Stimulated activated CD8-positive, alpha-beta memory T cell treated with anti-CD3 and anti-CD28 coated beads, Interleukin-7, amount 100 ng/mL, for 48 hours (primary cell): Measurements from ENCODE around the gene HERPUD1.
A peak's percentile ranks its signal among the peaks of the same experiment; 100 is the strongest.
"Not testable (repeated sequence)": the region's sequence is repeated elsewhere in the genome, so short reads cannot be mapped to it uniquely, and the experiment has no call there.

ENCODE experiments used
- DNase-seq, 2 donors: peaks; one replicate each; pipeline ENCODE4 v3.0.0-alpha.2; 2020; ENCODE audit warnings: low read depth in 1 of 2; ENCODE audit errors: extremely low read depth in 1 of 2

The HERPUD1 gene

DNA sequence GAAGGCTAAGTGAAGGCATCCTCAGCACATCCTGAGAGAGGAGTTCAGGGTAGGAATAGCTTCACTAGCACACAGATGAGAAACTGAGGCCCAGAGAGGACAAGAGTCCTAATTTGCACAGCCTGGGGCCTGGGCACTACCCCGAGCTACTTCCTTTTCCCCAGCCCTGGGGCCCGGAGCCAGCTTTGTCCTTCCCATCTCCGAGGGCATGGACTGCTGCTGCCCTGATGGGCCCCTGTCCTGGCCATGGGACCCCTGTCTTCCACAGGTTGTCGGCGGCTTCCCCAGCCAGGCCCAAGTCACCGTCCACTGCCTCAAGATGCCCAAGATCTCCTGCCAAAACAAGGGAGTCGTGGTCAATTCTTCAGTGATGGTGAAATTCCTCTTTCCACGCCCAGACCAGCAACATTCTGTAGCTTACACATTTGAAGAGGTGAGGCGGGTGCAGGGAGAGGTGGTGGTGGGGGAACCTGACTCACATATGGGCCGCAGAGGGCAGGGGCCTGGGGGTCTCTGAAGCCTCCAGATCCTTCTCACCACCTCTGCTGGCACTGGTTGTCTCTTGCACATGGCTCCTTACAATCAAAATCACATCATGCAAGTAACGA is 46.0 kb downstream of the HERPUD1 start:
- DNase-seq, result no peak

DNA sequence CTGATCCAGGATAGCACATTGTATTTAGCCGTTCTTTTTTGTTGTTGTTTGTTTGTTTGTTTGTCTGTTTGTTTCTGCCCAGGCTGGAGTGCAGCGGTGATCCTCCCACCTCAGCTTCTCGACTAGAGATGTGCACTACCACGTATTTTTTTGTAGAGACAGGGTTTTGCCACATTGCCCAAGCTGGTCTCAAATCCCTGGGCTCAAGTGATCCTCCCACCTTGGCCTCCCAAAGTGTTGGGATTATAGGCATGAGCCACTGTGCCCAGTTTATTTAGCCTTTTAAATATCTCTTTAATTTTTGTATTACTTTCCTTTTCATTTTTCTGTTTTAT is 48.2 kb downstream of the HERPUD1 start:
- DNase-seq, result no peak

DNA sequence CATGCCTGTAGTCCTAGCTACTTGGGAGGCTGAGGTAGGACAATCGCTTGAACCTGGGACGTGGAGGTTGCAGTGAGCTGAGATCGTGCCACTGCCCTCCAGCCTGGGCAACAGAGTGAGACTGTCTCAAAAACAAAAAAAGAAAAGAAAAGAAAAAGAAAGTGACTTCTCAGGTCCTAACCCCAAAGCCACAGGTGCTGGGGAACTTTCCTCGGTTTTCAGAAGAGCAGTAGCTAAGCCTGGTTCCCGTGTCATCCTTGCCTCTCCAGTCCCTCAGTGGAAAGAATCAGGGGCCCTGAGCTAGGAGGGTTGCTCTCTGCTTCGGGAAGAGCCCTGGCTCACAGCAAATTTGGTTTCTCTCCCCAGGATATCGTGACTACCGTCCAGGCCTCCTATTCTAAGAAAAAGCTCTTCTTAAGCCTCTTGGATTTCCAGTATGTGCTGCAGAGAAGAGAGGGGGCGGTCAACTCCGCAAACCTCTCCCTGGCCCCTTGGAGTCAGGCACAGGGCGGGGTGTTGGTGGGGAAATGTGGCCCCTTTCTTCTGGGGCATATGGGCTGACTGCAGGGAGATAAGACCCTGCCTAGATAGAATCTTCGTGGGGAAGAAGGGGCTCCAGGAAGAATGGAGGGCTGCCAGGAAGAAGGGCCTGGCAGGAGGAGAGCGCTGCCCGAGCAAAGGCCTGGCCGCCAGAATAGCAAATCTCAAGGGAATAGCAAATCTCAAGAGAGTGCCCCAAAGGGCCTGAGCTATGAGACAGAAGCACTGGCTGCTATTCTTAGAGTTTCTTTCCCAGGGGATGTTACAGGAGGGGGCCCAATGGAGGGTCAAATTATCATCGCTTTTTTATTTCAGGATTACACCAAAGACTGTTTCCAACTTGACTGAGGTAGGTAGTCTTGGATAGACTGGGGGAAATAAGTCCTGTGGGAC is 49.1 kb downstream of the HERPUD1 start:
- DNase-seq, result no peak

DNA sequence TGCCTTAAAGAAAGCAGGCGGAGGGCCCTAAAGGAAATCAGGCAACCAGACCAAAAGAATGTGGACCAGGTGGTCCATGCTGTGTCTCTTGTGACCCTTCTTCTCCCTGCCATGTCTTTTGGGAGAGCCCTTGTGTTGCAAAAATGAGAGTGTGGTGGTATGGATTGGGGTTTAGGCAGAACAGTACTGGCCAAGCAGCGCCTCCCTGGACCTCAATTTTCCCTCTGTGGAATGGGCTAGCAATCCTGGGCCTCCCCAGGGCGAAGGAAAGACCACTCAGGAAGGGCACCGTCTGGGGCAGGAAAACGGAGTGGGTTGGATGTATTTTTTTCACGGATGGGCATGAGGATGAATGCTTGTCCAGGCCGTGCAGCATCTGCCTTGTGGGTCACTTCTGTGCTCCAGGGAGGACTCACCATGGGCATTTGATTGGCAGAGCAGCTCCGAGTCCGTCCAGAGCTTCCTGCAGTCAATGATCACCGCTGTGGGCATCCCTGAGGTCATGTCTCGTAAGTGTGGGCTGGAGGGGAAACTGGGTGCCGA is 49.9 kb downstream of the HERPUD1 start:
- DNase-seq, result no peak

DNA sequence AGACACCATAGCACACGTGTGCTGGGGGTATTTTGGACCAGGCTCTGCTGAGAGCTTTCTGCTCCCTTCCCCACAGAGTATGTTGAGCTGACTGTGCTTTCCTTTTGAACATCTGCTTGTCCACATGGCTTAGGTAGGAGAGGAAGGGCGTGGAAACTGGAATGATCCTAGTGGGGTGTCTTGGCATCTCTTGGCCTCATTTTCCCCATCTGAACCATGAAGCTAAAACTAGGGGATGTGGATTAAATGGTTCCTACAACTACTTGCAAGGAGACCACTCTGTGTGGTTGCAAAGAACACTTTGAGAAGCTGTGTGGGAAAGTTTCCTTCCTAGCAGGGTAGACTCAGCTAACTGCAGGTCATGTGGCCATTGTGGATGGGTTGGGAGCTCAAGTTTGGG is 50.8 kb downstream of the HERPUD1 start:
- DNase-seq, result no peak

DNA sequence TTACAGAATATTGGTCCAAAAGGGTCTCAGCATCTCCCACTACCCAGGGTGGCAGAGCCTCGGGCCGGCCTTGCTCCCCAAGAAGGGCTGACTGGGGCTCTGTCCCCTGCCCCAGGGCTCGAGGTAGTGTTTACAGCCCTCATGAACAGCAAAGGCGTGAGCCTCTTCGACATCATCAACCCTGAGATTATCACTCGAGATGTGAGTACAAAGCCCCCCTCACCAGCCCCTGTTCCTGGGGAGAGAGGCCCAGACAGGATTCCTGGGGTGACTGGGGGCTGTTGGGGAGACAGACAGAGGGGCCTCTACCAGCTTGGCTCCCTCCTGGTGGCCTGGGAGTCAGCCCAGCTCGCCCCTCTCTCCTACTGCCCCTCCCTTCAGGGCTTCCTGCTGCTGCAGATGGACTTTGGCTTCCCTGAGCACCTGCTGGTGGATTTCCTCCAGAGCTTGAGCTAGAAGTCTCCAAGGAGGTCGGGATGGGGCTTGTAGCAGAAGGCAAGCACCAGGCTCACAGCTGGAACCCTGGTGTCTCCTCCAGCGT is 51.3 kb downstream of the HERPUD1 start:
- no peak for DNase-seq

DNA sequence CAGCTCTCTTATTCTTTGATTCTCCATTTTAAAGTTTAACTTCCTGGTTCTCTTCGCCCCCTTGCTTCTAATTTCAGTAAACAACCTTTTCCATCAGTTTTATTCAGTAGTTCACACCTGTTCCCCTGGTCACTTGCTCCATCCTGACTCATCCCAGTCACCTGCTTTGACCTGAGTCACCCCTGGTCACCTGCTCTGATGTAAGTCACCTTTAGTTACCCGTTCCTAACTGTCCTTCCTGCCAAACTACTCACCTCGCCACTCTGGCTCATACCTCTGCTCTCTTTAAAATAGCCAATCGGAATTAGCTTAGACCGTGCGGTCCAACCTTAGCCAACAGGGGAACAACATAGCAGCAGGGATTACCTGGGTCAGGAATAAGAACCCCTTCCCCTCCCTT is 52.7 kb downstream of the HERPUD1 start:
- DNase-seq, result no peak

DNA sequence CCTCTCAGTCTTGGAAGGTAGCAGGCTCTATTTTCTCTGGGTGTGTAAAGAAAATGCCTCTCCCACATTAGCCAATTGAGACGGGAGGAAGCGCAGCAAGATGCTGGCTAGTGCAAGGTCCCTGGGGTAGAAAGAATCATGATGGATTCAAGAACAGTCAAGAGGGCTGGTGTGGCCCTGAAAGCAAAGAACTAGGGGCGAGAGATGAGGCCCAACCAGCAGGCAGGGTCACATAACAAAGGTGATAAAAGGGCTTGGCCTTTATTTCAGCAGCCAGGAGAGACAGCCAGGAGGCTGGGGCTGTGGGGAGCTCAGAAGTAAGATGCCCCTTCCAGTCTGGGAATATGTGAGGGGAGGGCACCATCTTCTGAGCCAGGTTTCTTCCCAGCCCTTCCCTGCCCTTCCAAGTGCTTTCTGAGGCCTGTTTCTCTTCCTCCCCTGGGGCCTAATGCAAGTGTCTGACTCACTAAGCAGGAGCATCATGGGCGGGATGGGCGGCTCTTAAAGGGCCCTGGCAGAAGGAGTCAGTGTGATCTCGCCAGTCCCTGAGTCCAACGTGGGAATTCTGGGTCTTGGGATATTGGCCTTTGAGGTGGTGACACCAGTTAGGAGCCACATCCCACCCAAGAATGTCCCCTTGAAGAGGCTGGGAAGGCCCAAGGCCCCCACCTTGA is 53.5 kb downstream of the HERPUD1 start:
- no peak for DNase-seq

DNA sequence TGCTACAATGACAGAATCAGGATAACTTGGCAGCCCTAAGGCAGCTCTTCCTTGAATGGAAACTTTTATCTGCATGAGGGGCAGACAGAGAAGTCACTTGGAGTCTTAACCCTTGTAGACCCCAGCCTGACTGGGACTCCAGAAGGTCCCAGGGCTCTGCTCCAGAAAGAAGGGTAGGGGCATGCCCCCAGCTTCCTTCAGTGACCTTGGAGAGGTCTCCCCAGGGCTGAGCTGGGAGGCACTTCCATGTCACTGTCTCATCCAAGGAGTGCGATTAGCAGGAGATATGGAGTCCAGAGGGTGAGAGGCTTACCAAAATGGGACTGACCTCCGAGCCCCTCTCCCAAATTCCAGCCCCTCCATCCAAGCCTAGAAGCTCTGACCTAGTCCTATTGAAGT is 54.0 kb downstream of the HERPUD1 start:
- no peak for DNase-seq

DNA sequence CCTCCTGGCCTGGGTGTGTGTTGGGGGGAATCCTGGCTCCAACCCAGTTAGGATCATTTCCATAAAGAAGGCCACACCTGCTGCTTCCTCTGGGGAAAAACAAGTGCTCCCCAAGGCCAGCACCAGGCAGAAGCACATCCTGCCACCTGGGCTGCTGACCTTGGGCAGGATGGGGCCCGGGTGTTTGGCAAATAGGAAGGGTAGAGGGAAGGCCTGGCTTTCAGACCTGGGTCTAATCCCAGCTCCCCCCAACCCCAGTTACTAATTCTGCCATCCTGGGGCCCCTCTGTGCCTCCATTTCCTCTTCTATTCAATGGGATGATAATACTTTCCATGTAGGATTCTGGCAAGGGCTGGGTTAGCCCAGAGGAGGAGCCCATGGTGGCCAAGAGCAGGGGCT is 54.4 kb downstream of the HERPUD1 start:
- DNase-seq, result no peak

DNA sequence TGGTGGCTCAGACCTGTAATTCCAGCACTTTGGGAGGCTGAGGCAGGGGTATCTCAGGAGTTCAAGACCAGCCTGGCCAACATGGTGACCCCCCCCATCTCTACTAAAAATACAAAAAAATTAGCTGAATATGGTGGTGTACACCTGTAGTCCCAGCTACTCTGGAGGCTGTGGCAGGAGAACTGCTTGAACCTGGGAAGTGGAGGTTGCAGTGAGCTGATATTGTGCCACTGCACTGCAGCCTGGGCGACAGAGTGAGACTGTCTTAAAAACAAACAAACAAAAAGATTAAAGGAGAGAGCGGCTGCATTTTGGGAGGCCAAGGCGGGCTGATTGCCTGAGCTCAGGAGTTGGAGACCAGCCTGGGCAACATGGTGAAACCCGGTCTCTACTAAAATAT is 55.0 kb downstream of the HERPUD1 start:
- DNase-seq, result not testable (repeated sequence)

DNA sequence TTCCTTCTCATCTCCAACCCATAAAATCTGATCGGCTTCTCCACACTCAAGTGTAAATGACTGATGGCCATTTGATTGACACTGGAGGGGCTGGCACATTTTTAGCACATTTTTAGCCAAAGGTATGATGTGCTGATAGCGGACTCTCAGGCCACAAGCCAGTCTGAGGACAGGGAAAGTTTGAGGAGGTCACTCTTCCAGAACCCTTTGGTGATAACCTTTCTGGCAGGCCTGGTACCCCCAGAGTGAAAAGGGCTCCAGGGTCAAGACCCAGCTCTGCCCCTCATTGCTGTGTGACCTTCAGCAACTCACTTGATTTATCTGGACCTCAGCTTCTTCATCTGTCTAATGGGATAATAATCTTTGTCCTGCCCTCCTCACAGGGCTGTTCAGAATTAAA is 55.8 kb downstream of the HERPUD1 start:
- no peak for DNase-seq

DNA sequence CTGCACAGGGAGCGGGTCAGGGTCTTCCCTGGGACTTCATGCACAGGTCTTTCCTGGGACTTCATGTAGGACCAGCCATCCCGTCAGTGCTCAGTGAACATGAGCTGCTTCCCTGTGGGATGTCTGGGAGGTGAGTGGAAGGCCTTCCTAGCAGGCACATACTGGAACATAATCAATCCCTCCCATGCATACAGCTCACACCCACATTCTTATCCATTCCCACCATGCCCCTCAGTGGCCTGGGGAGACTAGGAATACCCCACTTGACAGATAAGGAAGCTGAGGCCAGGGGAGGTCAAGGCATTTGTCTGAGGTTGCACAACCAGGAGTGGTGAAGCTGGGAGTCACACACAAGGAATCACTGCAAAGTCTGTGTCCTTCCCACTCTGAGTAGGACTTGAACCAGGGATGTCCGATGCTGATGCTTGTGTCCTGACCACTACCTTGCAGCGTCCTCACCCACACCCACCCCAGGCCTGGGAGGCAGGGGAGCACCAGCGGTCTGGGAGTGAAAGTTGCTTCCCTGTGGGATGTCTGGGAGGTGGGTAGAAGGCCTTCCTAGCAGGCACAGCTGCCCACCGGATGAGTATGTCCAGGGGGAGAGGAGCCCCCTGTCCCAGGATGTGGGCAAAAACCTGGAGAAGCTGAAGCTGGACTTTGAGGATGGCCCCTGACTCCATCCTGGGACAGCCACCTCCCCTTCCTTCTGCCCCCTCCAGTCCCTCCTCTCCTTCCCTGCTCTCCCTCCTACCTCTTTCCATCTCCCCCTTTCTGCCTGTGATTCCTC is 56.4 kb downstream of the HERPUD1 start:
- DNase-seq, result no peak

DNA sequence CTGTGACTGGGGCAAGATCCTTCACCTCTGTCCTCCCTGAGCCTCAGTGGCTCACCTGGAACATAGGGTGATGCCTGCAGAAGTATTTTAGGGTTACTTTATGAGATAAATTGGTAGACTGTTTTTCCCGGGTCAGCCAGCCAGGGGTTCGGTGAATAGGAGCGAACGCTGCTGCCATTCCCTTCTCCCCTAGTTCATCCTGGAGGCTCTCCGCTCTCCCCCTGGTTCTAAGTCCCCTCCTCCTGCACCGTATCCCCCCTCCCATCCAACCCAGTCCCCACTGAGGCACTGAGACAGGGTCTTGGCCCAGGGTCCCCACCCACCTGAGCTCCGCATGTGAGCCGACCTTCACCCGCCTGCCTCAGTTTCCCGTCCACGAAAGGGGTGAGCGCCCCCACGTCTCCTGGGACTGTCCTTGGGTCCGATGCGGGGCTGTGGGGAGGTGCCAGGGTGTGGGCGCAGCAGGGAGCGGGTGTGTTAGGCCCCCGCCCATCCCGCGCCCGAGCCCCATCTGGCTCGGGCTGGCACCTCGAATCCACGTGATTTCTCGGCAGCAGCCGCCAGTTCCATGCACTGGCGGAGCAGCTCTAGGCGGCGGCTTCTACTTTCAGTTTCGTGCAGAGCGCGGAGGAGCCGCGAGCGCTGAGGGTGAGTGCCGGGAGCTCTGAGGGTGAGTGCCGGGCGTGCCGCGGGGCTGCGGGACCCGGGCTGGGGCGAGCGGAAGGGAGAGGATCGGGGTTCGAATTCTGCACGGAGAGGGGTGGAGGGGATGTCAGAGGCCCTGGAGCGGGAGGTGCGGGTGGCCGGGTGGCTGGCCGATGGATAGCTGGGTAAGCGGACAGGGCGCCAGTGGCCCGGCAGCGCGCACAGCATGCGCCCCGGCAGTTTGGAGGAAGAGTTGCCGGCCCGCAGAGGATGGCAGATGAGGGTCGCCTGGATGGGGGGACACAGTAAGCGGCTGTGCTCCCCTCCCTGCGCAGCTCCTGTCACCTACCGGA is 57.3 kb downstream of the HERPUD1 start, which contains the start of gene NLRC5:
NLRC5 (plus strand) TSS at position 610 of the 998 bp plus-strand sequence. CDS start 31,156 bp downstream, outside the sequence.
- peak; percentile 76 to 88 for DNase-seq

DNA sequence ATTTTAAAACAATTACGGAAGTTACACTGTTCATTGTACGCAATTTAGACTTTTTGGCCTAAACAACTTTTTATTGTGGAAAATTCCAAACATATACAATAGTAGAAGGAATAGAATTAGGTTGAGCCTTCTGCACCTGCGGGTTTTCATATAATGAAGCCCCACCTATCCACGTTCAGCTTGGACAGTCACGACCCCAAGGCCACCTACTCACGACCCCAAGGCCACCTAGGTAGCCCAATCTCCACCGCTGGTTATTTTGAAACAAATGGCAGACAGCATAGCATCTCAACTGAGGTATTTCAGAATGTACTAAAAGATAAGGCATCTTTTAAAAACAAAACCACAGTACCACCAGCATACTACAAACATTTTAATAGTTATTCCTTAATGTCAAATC is 58.0 kb downstream of the HERPUD1 start:
- DNase-seq, result no peak

DNA sequence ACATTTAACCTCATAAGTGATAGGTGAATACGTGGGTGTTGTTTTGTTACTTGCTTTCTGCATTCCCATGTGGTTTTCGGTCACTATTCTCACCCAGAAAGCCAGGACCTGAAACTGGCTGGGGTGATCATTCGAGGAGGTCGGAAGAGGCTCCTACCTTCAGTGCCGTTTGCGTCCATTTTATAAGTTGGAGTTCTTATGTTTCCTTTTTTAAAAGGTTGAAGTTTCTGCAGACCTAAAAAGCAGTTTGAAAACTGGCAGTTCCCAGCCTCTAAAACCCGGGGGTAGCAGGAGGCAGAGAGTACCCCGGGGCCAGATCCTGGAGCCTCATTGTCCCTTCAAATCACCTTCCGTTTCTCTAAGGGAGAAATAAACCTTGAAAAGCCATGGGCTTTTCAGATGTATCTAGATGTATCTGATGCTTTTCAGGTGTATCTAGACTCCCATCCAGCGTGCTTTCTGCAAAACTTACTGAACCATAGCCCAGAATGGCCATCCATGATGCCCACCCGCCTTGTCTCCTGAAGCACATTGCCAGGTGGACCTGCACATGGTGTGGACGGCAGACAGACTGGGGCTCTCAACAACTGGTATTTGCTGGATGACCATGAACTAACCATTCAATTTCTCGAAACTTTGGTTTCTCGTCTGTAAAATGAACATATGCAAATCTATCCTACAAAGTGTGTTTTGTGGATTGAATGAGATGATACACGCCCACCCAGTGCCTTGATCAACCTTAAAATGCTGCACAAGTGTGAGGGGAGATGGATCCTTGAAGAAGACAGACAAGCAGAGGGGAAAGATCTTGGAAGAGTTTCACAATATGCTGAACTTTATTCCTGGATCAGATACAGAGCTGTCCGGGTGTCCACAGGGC is 58.7 kb downstream of the HERPUD1 start:
- DNase-seq, result no peak

DNA sequence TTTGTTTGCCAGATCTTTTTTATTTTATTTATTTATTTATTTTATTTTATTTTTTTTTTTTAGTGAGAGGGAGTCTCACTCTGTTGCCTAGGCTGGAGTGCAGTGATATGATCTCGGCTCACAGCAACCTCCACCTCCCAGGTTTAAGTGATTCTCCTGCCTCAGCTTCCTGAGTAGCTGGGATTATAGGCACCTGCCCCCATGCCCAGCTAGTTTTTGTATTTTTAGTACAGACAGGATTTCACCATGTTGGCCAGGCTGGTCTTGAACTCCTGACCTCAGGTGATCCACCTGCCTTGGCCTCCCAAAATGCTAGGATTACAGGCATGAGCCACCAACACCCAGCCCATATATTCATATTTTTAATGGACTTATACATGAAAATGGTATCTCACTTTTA is 60.5 kb downstream of the HERPUD1 start:
- not testable (repeated sequence) for DNase-seq

DNA sequence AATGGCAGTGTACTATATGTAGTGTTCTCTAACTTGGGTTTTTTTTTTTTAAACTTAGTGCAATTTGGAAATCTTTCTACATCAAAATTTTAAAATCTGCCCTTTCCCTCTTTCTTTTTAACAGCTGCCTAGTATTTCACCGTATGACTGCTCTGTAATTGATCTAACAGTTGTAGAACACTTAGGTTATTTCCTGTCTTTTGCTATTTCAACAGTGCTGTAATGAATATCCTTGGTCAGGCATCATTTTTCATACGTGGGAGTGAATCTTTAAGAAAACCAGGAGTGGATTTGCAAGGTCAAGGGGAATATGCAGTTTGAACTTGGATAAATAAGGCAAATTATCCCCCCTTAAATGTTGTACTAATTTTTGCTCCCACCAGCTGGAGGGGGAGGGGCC is 61.3 kb downstream of the HERPUD1 start:
- no peak for DNase-seq
